ENCODE results near the gene MICALL1. TPM values are rescaled to one million over a fixed set of nuclear protein-coding genes. Genes with fewer than 3 reads are reported as not detected.
"Not testable (repeated sequence)": the region's sequence is repeated elsewhere in the genome, so short reads cannot be mapped to it uniquely, and the experiment has no call there.

Gene MICALL1
- total and polyA plus RNA-seq, 7 experiments from 2014 or later = 2.2 to 40.0 (median 24.4) TPM

DNA sequence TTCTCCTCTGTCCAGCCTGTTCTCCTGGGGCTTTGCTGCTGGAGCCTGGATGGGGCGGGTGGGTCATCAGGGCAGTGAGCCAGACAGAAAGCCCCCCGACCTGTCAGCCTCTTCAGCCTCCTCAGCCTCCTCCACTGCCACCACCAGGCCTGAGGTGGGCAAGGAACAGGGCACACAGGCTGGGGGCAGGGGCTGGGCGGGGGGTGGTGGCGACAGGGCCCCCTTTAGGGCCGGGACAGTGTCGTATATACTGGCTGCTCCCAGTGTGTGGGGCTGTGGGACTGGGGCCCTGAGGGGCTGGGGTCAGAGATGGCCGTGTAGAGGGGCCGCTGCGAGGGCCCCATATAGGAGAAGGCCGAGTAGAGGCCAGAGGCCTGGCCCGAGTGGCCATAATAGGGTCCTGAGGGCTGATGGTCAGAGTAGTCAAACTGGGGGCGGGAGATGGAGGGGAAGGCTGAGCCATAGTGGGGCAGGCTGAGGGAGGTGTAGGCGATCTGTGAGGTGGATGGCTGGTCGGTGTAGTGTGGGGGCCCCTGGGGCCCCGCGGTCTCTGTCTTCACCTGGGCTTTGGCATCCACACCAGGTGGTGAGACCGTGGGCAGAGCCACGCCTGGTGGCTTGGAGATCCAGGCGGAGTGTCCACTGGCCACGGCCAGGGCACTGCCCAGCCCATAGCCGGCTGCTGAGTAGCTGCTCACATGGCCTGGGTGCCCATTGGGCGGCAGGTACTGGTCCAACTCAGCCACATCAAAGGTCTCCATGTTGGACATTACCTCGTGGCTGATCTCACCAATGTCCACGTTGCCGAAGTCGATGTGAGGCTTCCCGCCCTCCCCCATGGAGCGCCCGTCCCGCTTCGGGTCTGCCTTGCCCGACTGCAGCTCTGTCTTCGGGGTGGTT is 67.4 kb downstream of the MICALL1 start:
- peaks cover 0 to 40% (median 3%) of the 10 kb centered on the region in 3 experiments for H3K36me3 ChIP-seq (ENCODE audit: control insufficient read depth in 2 of 3, insufficient read depth in 3 of 3, low read length in 3 of 3)
- DNase-seq (no peak), ATAC-seq (no peak)
- Mint-ChIP-seq H3K9me3 (no peaks in the 10 kb centered on the region), H3K27ac (no peak overlapping the region), H3K36me3 (peaks cover 0 to 31% (median 10%) of the 10 kb centered on the region in 5 donors), H3K4me1 (peaks cover 0 to 8% (median 0%) of the 10 kb centered on the region in 7 donors), H3K27me3 (no peaks in the 10 kb centered on the region), H3K4me3 (no peak overlapping the region)
- no peaks in the 10 kb centered on the region for H3K9me3 ChIP-seq (ENCODE audit: control insufficient read depth in 2 of 3, low read length in 3 of 3)
- CTCF ChIA-PET = no interaction called here
- H3K4me3 ChIP-seq (ENCODE audit: low read length) = no peak overlapping the region
- H3K4me1 ChIP-seq (ENCODE audit: control insufficient read depth in 2 of 2, insufficient read depth in 2 of 2, low read length in 2 of 2) = no peaks in the 10 kb centered on the region
- POLR2A ChIA-PET = no interaction called here
- no peak overlapping the region for H3K27ac ChIP-seq (ENCODE audit: low read depth, low read length)
- intact Hi-C loops (cut with micrococcal nuclease) = no loop called here
- H3K27me3 ChIP-seq (ENCODE audit: control insufficient read depth in 2 of 2, insufficient read depth in 2 of 2, low read length in 2 of 2) = no peaks in the 10 kb centered on the region

GRCh38 chr22:37975153-37975552 is 69.1 kb downstream of the MICALL1 start:
- Histone ChIP-seq H3K27ac (ENCODE audit: low read depth, low read length) (no peak overlapping the region), H3K4me1 (ENCODE audit: control insufficient read depth in 2 of 2, insufficient read depth in 2 of 2, low read length in 2 of 2) (no peaks in the 10 kb centered on the region), H3K4me3 (ENCODE audit: low read length) (no peak overlapping the region), H3K36me3 (ENCODE audit: control insufficient read depth in 2 of 3, insufficient read depth in 3 of 3, low read length in 3 of 3) (peaks cover 0 to 28% (median 0%) of the 10 kb centered on the region in 3 experiments), H3K9me3 (ENCODE audit: control insufficient read depth in 2 of 3, low read length in 3 of 3) (no peaks in the 10 kb centered on the region), H3K27me3 (ENCODE audit: control insufficient read depth in 2 of 2, insufficient read depth in 2 of 2, low read length in 2 of 2) (no peaks in the 10 kb centered on the region)
- H3K27me3 Mint-ChIP-seq = no peaks in the 10 kb centered on the region
- H3K4me1 Mint-ChIP-seq = peaks cover 0 to 8% (median 0%) of the 10 kb centered on the region in 7 donors
- peaks cover 0 to 24% (median 10%) of the 10 kb centered on the region in 5 donors for H3K36me3 Mint-ChIP-seq
- POLR2A ChIA-PET = no interaction called here
- no peaks in the 10 kb centered on the region for H3K9me3 Mint-ChIP-seq
- no peak overlapping the region for H3K4me3 Mint-ChIP-seq
- ATAC-seq (no peak), DNase-seq (no peak)
- CTCF ChIA-PET = no interaction called here
- H3K27ac Mint-ChIP-seq = peak overlapping the region in 3 of 9 donors; percentile 5 to 37 (median 17)
- intact Hi-C loops (cut with micrococcal nuclease) = no loop called here

DNA sequence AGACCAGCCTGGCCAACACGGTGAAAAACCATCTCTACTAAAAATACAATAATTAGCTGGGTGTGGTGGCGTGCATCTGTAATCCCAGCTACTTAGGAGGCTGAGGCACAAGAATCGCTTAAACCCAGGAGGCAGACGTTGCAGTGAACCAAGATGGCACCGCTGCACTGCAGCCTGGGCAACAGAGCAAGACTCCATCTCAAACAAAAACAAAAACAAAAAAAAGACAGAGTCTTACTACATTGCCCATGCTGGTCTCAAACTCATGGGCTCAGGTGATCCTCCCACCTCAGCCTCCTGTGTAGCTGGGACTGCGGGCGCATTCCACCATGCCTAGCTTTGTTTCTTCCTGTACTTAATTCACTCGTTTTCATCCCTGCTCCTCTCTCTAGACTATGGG is 69.9 kb downstream of the MICALL1 start:
- H3K9me3 ChIP-seq (ENCODE audit: control insufficient read depth in 2 of 3, low read length in 3 of 3); H3K27ac Mint-ChIP-seq; CTCF ChIA-PET; H3K27me3 Mint-ChIP-seq; DNase-seq; H3K4me3 ChIP-seq (ENCODE audit: low read length); H3K27ac ChIP-seq (ENCODE audit: low read depth, low read length); intact Hi-C loops (cut with micrococcal nuclease); ATAC-seq; H3K4me1 Mint-ChIP-seq; H3K27me3 ChIP-seq (ENCODE audit: control insufficient read depth in 2 of 2, insufficient read depth in 2 of 2, low read length in 2 of 2); H3K9me3 Mint-ChIP-seq; POLR2A ChIA-PET; H3K4me3 Mint-ChIP-seq; H3K4me1 ChIP-seq (ENCODE audit: control insufficient read depth in 2 of 2, insufficient read depth in 2 of 2, low read length in 2 of 2): not testable (repeated sequence)
- H3K36me3 ChIP-seq (ENCODE audit: control insufficient read depth in 2 of 3, insufficient read depth in 3 of 3, low read length in 3 of 3) = peaks cover 0 to 28% (median 0%) of the 10 kb centered on the region in 3 experiments
- peaks cover 0 to 19% (median 10%) of the 10 kb centered on the region in 5 donors for H3K36me3 Mint-ChIP-seq

- Mint-ChIP-seq H3K9me3 (no peaks in the 10 kb centered on the region), H3K27ac (no peak overlapping the region), H3K36me3 (peaks cover 0 to 15% (median 10%) of the 10 kb centered on the region in 5 donors), H3K4me1 (peaks cover 0 to 8% (median 0%) of the 10 kb centered on the region in 7 donors), H3K4me3 (no peak overlapping the region), H3K27me3 (no peaks in the 10 kb centered on the region)
- Histone ChIP-seq H3K4me1 (ENCODE audit: control insufficient read depth in 2 of 2, insufficient read depth in 2 of 2, low read length in 2 of 2) (no peaks in the 10 kb centered on the region), H3K27ac (ENCODE audit: low read depth, low read length) (no peak overlapping the region), H3K9me3 (ENCODE audit: control insufficient read depth in 2 of 3, low read length in 3 of 3) (no peaks in the 10 kb centered on the region), H3K27me3 (ENCODE audit: control insufficient read depth in 2 of 2, insufficient read depth in 2 of 2, low read length in 2 of 2) (no peaks in the 10 kb centered on the region), H3K36me3 (ENCODE audit: control insufficient read depth in 2 of 3, insufficient read depth in 3 of 3, low read length in 3 of 3) (peaks cover 0 to 28% (median 0%) of the 10 kb centered on the region in 3 experiments), H3K4me3 (ENCODE audit: low read length) (no peak overlapping the region)
- intact Hi-C loops (cut with micrococcal nuclease) = no loop called here
- no peak for ATAC-seq
- ChIA-PET POLR2A (no interaction called here), CTCF (no interaction called here)
- DNase-seq = no peak
Observed at GRCh38 chr22:37976547-37976946, 70.5 kb downstream of the MICALL1 start.

GRCh38 chr22:37979782-37980181 is 73.7 kb downstream of the MICALL1 start:
- Histone ChIP-seq H3K36me3 (ENCODE audit: control insufficient read depth in 2 of 3, insufficient read depth in 3 of 3, low read length in 3 of 3) (peaks cover 0 to 15% (median 0%) of the 10 kb centered on the region in 3 experiments), H3K27ac (ENCODE audit: low read depth, low read length) (no peak overlapping the region), H3K4me3 (ENCODE audit: low read length) (no peak overlapping the region), H3K4me1 (ENCODE audit: control insufficient read depth in 2 of 2, insufficient read depth in 2 of 2, low read length in 2 of 2) (no peaks in the 10 kb centered on the region), H3K9me3 (ENCODE audit: control insufficient read depth in 2 of 3, low read length in 3 of 3) (no peaks in the 10 kb centered on the region), H3K27me3 (ENCODE audit: control insufficient read depth in 2 of 2, insufficient read depth in 2 of 2, low read length in 2 of 2) (no peaks in the 10 kb centered on the region)
- Mint-ChIP-seq H3K27ac (no peak overlapping the region), H3K4me1 (peaks cover 0 to 6% (median 0%) of the 10 kb centered on the region in 7 donors), H3K27me3 (no peaks in the 10 kb centered on the region), H3K36me3 (peaks cover 0 to 12% (median 7%) of the 10 kb centered on the region in 5 donors), H3K9me3 (no peaks in the 10 kb centered on the region), H3K4me3 (no peak overlapping the region)
- DNase-seq (no peak), ATAC-seq (no peak)
- ChIA-PET POLR2A (no interaction called here), CTCF (no interaction called here)
- intact Hi-C loops (cut with micrococcal nuclease) = no loop called here

DNA sequence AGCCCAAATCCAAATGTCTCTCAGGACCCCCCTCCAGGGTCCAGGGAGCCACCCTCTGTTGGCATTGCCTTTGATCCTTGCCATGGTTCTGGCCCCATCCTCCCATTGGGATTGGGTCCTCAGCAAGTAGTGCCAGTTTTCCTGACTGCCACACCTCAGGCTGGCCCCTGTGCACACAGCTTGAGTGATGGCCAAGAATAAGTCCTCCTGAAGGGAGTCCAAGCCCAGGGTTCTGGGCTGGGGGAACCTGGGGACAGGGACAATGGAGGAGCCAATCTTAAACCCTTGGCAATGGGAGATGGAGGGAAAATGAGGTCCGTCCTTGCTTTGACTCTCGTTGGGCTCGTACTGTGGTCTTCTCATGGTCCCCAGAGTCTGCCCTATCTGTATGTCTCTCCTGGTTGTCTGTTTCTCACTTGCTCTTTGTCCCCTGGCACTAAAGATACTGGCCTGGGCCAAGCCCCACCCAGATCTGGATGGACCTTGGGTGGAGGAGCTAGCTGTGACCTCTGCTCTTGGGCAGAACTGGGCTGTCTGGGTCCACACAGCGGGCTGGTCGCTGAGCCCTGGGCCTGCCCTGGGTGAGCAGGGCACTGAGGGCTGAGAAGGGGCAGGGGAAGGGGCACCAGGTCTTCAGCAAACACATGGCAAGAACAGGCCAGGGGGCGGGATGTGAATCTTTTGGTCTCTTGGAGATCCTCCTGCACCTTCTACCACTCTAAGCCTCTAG is 75.3 kb downstream of the MICALL1 start:
- peaks cover 0 to 16% (median 0%) of the 10 kb centered on the region in 3 experiments for H3K36me3 ChIP-seq (ENCODE audit: control insufficient read depth in 2 of 3, insufficient read depth in 3 of 3, low read length in 3 of 3)
- H3K27me3 Mint-ChIP-seq = no peaks in the 10 kb centered on the region
- H3K4me3 ChIP-seq (ENCODE audit: low read length) = no peak overlapping the region
- intact Hi-C loops (cut with micrococcal nuclease) = no loop called here
- H3K36me3 Mint-ChIP-seq = peaks cover 0 to 4% (median 0%) of the 10 kb centered on the region in 5 donors
- H3K27ac ChIP-seq (ENCODE audit: low read depth, low read length) = no peak overlapping the region
- no peaks in the 10 kb centered on the region for H3K4me1 ChIP-seq (ENCODE audit: control insufficient read depth in 2 of 2, insufficient read depth in 2 of 2, low read length in 2 of 2)
- H3K9me3 Mint-ChIP-seq = no peaks in the 10 kb centered on the region
- DNase-seq = no peak
- H3K27ac Mint-ChIP-seq = no peak overlapping the region
- no peaks in the 10 kb centered on the region for H3K9me3 ChIP-seq (ENCODE audit: control insufficient read depth in 2 of 3, low read length in 3 of 3)
- no peak for ATAC-seq
- CTCF ChIA-PET = no interaction called here
- POLR2A ChIA-PET = no interaction called here
- peaks cover 0 to 6% (median 0%) of the 10 kb centered on the region in 7 donors for H3K4me1 Mint-ChIP-seq
- no peak overlapping the region for H3K4me3 Mint-ChIP-seq
- H3K27me3 ChIP-seq (ENCODE audit: control insufficient read depth in 2 of 2, insufficient read depth in 2 of 2, low read length in 2 of 2) = no peaks in the 10 kb centered on the region

All from naive thymus-derived CD4-positive, alpha-beta T cell (primary cell).